ENCODE measurements around the gene HDAC4. TPM values are rescaled to one million over a fixed set of nuclear protein-coding genes. Genes with fewer than 3 reads are reported as not detected.

The HDAC4 gene
- total RNA-seq, 1 donor from 2014 or later: 11.8 TPM

- no peak for FAIRE-seq
- DNase-seq (ENCODE audit: low read depth): no peak
- Mint-ChIP-seq H3K4me3 (ENCODE audit: unreplicated experiment) (no peak overlapping the region), H3K36me3 (ENCODE audit: low read depth, unreplicated experiment) (no peaks in the 10 kb centered on the region), H3K27ac (ENCODE audit: unreplicated experiment) (no peak overlapping the region), H3K4me1 (ENCODE audit: low read depth, unreplicated experiment) (peaks cover 23% of the 10 kb centered on the region), H3K27me3 (ENCODE audit: low read depth, unreplicated experiment) (peaks cover 23% of the 10 kb centered on the region), H3K9me3 (ENCODE audit: unreplicated experiment) (no peaks in the 10 kb centered on the region)
- TF ChIP-seq CTCF (IDR thresholded peaks at IDR 0.05; ENCODE audit: insufficient read depth, low read depth, low read length): no peak
- TF ChIP-seq EZH2 (IDR thresholded peaks at IDR 0.05; ENCODE audit: insufficient read depth, low read length): no peak
- Histone ChIP-seq H3K36me3 (ENCODE audit: insufficient read depth, low read length) (no peaks in the 10 kb centered on the region), H3K27ac (ENCODE audit: low read depth, low read length) (no peak overlapping the region), H4K20me1 (ENCODE audit: insufficient read depth, low read length) (no peaks in the 10 kb centered on the region), H3K9ac (ENCODE audit: low read length) (no peak overlapping the region), H3K27me3 (ENCODE audit: insufficient read depth, low read length) (peaks cover 7% of the 10 kb centered on the region), H3K4me2 (ENCODE audit: low read length) (no peak overlapping the region), H3K4me3 (ENCODE audit: insufficient read depth, low read depth, low read length) (no peak overlapping the region), H2AFZ (ENCODE audit: low read depth, low read length) (no peak overlapping the region), H3K79me2 (ENCODE audit: insufficient read depth, low read length) (no peaks in the 10 kb centered on the region), H3K4me1 (ENCODE audit: insufficient read depth, low read length) (peaks cover 10% of the 10 kb centered on the region), H3K9me3 (ENCODE audit: insufficient read depth, low read depth, low read length) (no peaks in the 10 kb centered on the region)
Observed at GRCh38 chr2:239025951-239026461, 374.8 kb downstream of the HDAC4 start.

GRCh38 chr2:239025096-239025801 lies 375.6 kb downstream of the HDAC4 start:
- peaks cover 25% of the 10 kb centered on the region for H3K27me3 Mint-ChIP-seq (ENCODE audit: low read depth, unreplicated experiment)
- H3K27me3 ChIP-seq (ENCODE audit: insufficient read depth, low read length): peaks cover 3% of the 10 kb centered on the region

More at GRCh38 chr2:239025096-239025801, 375.6 kb downstream of the HDAC4 start:
- no peaks in the 10 kb centered on the region for H3K36me3 ChIP-seq (ENCODE audit: insufficient read depth, low read length)
- FAIRE-seq (peak; percentile 67), DNase-seq (ENCODE audit: low read depth) (peak; percentile 81)
- H3K9me3 ChIP-seq (ENCODE audit: insufficient read depth, low read depth, low read length): no peaks in the 10 kb centered on the region
- H4K20me1 ChIP-seq (ENCODE audit: insufficient read depth, low read length): no peaks in the 10 kb centered on the region
- no peaks in the 10 kb centered on the region for H3K36me3 Mint-ChIP-seq (ENCODE audit: low read depth, unreplicated experiment)
- H2AFZ ChIP-seq (ENCODE audit: low read depth, low read length): peak overlapping the region; percentile 71
- no peak for TF ChIP-seq CTCF (IDR thresholded peaks at IDR 0.05; ENCODE audit: insufficient read depth, low read depth, low read length)
- no peak for TF ChIP-seq EZH2 (IDR thresholded peaks at IDR 0.05; ENCODE audit: insufficient read depth, low read length)
- H3K9ac ChIP-seq (ENCODE audit: low read length): peak overlapping the region; percentile 26
- peak overlapping the region; percentile 63 for H3K4me2 ChIP-seq (ENCODE audit: low read length)
- H3K9me3 Mint-ChIP-seq (ENCODE audit: unreplicated experiment): no peaks in the 10 kb centered on the region
- no peaks in the 10 kb centered on the region for H3K79me2 ChIP-seq (ENCODE audit: insufficient read depth, low read length)
- no peak overlapping the region for H3K4me3 Mint-ChIP-seq (ENCODE audit: unreplicated experiment)
- no peak overlapping the region for H3K4me3 ChIP-seq (ENCODE audit: insufficient read depth, low read depth, low read length)
- H3K27ac Mint-ChIP-seq (ENCODE audit: unreplicated experiment): peak overlapping the region; percentile 69
- H3K27ac ChIP-seq (ENCODE audit: low read depth, low read length): no peak overlapping the region
- peaks cover 19% of the 10 kb centered on the region for H3K4me1 Mint-ChIP-seq (ENCODE audit: low read depth, unreplicated experiment)
- H3K4me1 ChIP-seq (ENCODE audit: insufficient read depth, low read length): peaks cover 10% of the 10 kb centered on the region
